Measurements from ENCODE around the gene NTF4.

The NTF4 gene

GRCh38 chr19:49103331-49104085, 38.9 kb upstream of the NTF4 start:
- intact Hi-C loops (cut with DNase I; ENCODE audit: low total_unique reads) = no loop called here
- Histone ChIP-seq H3K27me3 (no peaks in the 10 kb centered on the region), H3K9me3 (no peaks in the 10 kb centered on the region), H3K4me1 (no peaks in the 10 kb centered on the region), H3K4me3 (no peak overlapping the region), H3K27ac (no peak overlapping the region), H3K36me3 (peaks cover 84 to 100% (median 94%) of the 10 kb centered on the region in 3 donors)
- no peak for DNase-seq
- no peak for TF ChIP-seq CTCF (IDR thresholded peaks at IDR 0.05)

DNA sequence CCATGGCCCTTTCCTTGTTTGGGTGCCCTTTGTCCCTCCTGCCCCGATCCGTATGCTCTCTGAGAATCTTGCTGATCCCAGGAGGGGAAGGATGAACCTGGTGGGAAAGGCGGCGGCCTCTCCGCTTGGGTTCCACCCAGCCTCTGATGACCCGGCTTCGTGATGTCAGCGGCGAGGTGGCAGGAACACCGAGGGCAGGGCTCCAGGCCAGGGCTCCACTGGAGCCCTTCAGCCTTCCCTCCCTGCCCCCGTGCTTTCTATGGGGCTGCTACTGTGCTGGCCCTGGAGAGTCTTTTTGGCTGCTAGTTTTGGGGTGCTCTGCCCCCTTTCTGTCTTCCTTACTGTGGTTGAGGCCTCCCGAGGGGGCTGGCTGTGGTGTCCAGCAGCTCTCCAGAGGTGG, 37.7 kb upstream of the NTF4 start:
- Histone ChIP-seq H3K9me3 (no peaks in the 10 kb centered on the region), H3K27ac (no peak overlapping the region), H3K36me3 (peaks cover 77 to 97% (median 86%) of the 10 kb centered on the region in 3 donors), H3K4me1 (peaks cover 0 to 4% (median 0%) of the 10 kb centered on the region in 4 donors), H3K4me3 (no peak overlapping the region), H3K27me3 (no peaks in the 10 kb centered on the region)
- DNase-seq = no peak
- no peak for TF ChIP-seq CTCF (IDR thresholded peaks at IDR 0.05)
- intact Hi-C loops (cut with DNase I; ENCODE audit: low total_unique reads) = no loop called here

- Histone ChIP-seq H3K4me3 (no peak overlapping the region), H3K9me3 (no peaks in the 10 kb centered on the region), H3K27me3 (no peaks in the 10 kb centered on the region), H3K36me3 (peaks cover 74 to 96% (median 90%) of the 10 kb centered on the region in 3 donors), H3K4me1 (peaks cover 0 to 7% (median 0%) of the 10 kb centered on the region in 4 donors), H3K27ac (no peak overlapping the region)
- no peak for DNase-seq
- TF ChIP-seq CTCF (IDR thresholded peaks at IDR 0.05) = no peak
- intact Hi-C loops (cut with DNase I; ENCODE audit: low total_unique reads) = no loop called here
Observed at GRCh38 chr19:49101160-49101559, 36.5 kb upstream of the NTF4 start.

DNA sequence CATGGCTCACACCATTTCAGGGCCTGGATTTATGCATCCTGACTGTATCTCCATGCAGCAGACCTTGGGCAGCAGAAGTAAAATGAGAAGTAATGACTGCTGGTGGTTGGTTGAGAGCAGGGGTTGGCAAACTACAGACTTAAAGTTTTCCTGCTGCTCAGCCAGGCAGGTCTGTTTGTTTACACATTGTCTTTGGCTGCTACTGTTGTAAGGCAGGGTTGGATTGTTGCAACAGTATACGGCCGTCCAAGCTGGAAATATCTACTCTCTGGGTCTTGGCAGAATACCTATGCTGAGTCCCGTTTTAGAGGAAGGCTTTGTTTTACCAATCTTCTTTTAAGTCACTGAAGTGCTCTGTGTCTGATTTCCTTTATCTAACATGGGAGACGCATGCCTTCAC, 34.2 kb upstream of the NTF4 start:
- no peak for DNase-seq
- intact Hi-C loops (cut with DNase I; ENCODE audit: low total_unique reads) = loop anchor here (5.0 kb wide), 2 partner anchors 49 to 99 kb away; no protein-coding TSS in a partner anchor
- H3K4me3 ChIP-seq = no peak overlapping the region
- no peak for TF ChIP-seq CTCF (IDR thresholded peaks at IDR 0.05)
- peaks cover 0 to 7% (median 0%) of the 10 kb centered on the region in 4 donors for H3K4me1 ChIP-seq
- no peaks in the 10 kb centered on the region for H3K27me3 ChIP-seq
- H3K36me3 ChIP-seq = peaks cover 59 to 95% (median 84%) of the 10 kb centered on the region in 3 donors
- no peak overlapping the region for H3K27ac ChIP-seq
- H3K9me3 ChIP-seq = no peaks in the 10 kb centered on the region

DNA sequence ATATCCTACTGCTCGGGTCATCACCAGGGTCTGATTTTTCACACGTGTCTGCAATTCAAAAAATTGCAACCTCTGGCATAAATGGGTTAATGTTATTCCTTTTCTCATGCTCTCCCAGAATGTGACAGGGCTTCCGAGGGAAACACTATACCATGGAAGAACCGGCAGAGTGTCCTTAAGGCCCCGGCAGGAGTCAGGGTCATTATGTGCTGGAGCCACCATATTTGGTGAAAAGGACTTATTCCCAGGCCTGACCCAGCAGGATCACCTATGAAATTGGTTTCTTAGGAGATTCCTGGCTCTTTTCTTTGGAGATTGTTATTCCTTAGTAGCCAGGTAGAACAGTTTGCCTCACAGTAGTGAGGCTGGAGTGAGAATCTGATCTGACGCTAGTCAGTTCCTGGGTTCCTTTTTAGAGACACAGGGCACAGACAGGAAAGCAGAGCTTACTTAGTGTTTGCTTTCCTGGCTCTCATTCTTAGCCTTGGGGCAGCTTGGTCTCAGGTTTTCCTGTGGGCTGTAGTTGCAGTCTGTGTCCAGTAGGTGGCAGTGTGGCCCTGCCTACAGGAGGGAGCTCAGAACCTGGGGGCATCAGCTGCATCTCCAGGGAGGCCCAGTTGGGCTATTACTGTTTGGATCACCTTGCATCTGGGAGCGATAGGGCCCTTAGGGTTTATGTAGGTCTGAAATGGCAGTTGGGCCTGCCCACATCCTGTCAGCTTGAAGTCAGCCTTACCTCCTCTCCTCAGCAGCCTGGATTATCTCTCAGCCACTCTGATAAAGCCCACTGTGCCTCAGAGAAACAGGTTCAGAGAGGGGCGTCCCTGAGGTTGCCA, 33.1 kb upstream of the NTF4 start:
- DNase-seq = peak; percentile 52 to 79
- Histone ChIP-seq H3K27me3 (no peaks in the 10 kb centered on the region), H3K4me3 (no peak overlapping the region), H3K36me3 (peaks cover 59 to 95% (median 79%) of the 10 kb centered on the region in 3 donors), H3K27ac (no peak overlapping the region), H3K9me3 (no peaks in the 10 kb centered on the region), H3K4me1 (peaks cover 0 to 7% (median 0%) of the 10 kb centered on the region in 4 donors)
- intact Hi-C loops (cut with DNase I; ENCODE audit: low total_unique reads) = loop anchor here (5.0 kb wide), 2 partner anchors 50 to 100 kb away; no protein-coding TSS in a partner anchor
- TF ChIP-seq CTCF (IDR thresholded peaks at IDR 0.05) = peak; percentile 97 to 99
